ENCODE measurements around the gene HCFC1. TPM values are rescaled to one million over a fixed set of nuclear protein-coding genes. Genes with fewer than 3 reads are reported as not detected.

HCFC1 gene
- total and polyA plus RNA-seq, 2 of the 8 experiments (the other 6 are each of a cell fraction or from before 2014, with no cell fraction given), result 24.9 to 117 TPM

DNA sequence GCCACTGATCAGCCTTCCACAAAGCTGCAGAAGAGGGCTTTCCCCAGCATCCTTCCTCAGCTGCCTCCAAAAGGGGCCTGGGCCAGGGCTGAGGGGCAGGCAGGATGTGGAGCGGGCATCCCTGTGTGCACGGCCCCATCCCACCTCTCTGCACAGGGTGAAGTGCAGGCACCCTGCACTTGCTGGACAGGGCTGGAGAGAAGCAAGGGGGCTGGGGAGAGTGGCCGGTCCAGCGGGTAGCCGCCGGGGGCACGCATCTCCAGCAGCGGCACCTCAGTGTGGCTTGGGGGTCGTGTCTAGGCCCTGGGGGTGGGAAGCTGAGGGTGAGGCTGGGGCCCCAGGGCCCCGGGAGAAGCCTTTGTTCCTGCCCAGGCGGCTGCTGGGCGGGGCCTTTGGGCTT is 64.2 kb downstream of the HCFC1 start:
- Histone ChIP-seq H2BK12ac (ENCODE audit: low read depth, low read length) (no peak overlapping the region), H3K9me3 (ENCODE audit: insufficient read depth in 2 of 2, low read depth in 1 of 2, low read length in 1 of 2) (no peaks in the 10 kb centered on the region), H3K79me2 (ENCODE audit: control insufficient read depth in 1 of 2, insufficient read depth in 2 of 2, low read length in 2 of 2) (no peaks in the 10 kb centered on the region), H3K9ac (replicated peaks in 1 of 4; ENCODE audit: extremely low read depth in 1 of 4, low read depth in 3 of 4, low read length in 3 of 4) (no peak overlapping the region), H2AK5ac (ENCODE audit: low read depth, low read length) (no peak overlapping the region), H4K5ac (ENCODE audit: insufficient read length, low read depth, low read length) (no peak overlapping the region), H2AFZ (ENCODE audit: low read length) (no peak overlapping the region), H3K23me2 (ENCODE audit: low read depth, low read length) (no peaks in the 10 kb centered on the region), H2BK15ac (ENCODE audit: low read length) (no peak overlapping the region), H3K4me3 (ENCODE audit: extremely low read depth in 1 of 4, insufficient read depth in 2 of 4, low read depth in 3 of 4, low read length in 4 of 4) (no peak overlapping the region), H2BK5ac (ENCODE audit: low read depth, low read length) (no peak overlapping the region), H2BK20ac (ENCODE audit: low read length) (no peak overlapping the region), H3K14ac (ENCODE audit: insufficient read length) (no peak overlapping the region), H3K27me3 (replicated peaks in 1 of 4; ENCODE audit: control insufficient read depth in 3 of 4, extremely low read depth in 1 of 4, insufficient read depth in 3 of 4, low read length in 3 of 4) (no peaks in the 10 kb centered on the region), H3K4me1 (replicated peaks in 1 of 4; ENCODE audit: control insufficient read depth in 3 of 4, insufficient read depth in 4 of 4, low read length in 3 of 4) (peaks cover 0 to 12% (median 0%) of the 10 kb centered on the region in 4 experiments; a peak in 1 of 7 replicates), H3K4ac (replicated peaks; ENCODE audit: insufficient read length, low read depth, low read length) (no peak overlapping the region), H3K4me2 (ENCODE audit: insufficient read depth in 1 of 2, low read depth in 2 of 2, low read length in 2 of 2) (no peak overlapping the region), H4K8ac (ENCODE audit: extremely low read depth, insufficient read depth, low read length) (no peak overlapping the region), H3K18ac (ENCODE audit: extremely low read depth, low read length) (no peak overlapping the region), H3K36me3 (ENCODE audit: control insufficient read depth in 2 of 4, insufficient read depth in 4 of 4, low read length in 3 of 4) (no peaks in the 10 kb centered on the region; a peak in 1 of 8 replicates), H3K23ac (ENCODE audit: insufficient read length) (no peak overlapping the region), H3K79me1 (ENCODE audit: low read depth, low read length) (no peaks in the 10 kb centered on the region), H4K20me1 (replicated peaks in 1 of 2; ENCODE audit: control insufficient read depth in 1 of 2, insufficient read depth in 2 of 2, low read length in 2 of 2) (peaks cover 0 to 2% of the 10 kb centered on the region in 2 experiments), H3K27ac (ENCODE audit: low read depth, low read length) (no peak overlapping the region), H4K91ac (replicated peaks; ENCODE audit: insufficient read length, low read length) (no peak overlapping the region), H3K56ac (replicated peaks; ENCODE audit: insufficient read length, low read depth, low read length) (no peak overlapping the region), H2BK120ac (replicated peaks; ENCODE audit: low read depth, low read length) (no peak overlapping the region)
- 85% methylated on average over 5 of the region's 12 CpGs; no CpG with 5 or more reads in 1 of the 2 experiments for WGBS, 2 experiments (ENCODE audit: extremely low coverage in 1 of 2, insufficient coverage in 1 of 2, insufficient read length in 1 of 2, insufficient replicate concordance in 2 of 2, low coverage in 1 of 2, low lambda C conversion rate in 2 of 2, missing lambda C conversion rate in 1 of 2)
- POLR2A ChIA-PET (ENCODE audit: partially characterized antibody), result interaction anchor here (0.6 to 1.8 kb wide), 7 partner anchors 10 to 124 kb away, joined by 3 to 10 read pairs (median 4); partner anchors contain the start of genes ARHGAP4 and HCFC1
- CTCF ChIA-PET (ENCODE audit: partially characterized antibody), result interaction anchor here (1.0 to 2.3 kb wide), 5 partner anchors 15 to 144 kb away, joined by 3 to 9 read pairs (median 4); partner anchors contain the start of gene PLXNB3
- no peak for FAIRE-seq
- DNase-seq (ENCODE audit: low read depth in 1 of 2, low spot score in 2 of 2), result no peak
- TF ChIP-seq BACH1 (IDR thresholded peaks at IDR 0.05; ENCODE audit: low read length) (no peak), HDAC2 (IDR thresholded peaks at IDR 0.05; ENCODE audit: borderline replicate concordance in 1 of 2, low read depth in 2 of 2, low read length in 2 of 2) (no peak), ZNF274 (IDR thresholded peaks at IDR 0.05; ENCODE audit: borderline replicate concordance, extremely low read depth, low read length) (no peak), RNF2 (IDR thresholded peaks at IDR 0.05; ENCODE audit: borderline replicate concordance, low read depth, low read length, missing control alignments, poor library complexity, severe bottlenecking) (no peak), MAFK (IDR thresholded peaks at IDR 0.05; ENCODE audit: low read depth, low read length) (no peak), BRCA1 (IDR thresholded peaks at IDR 0.05; ENCODE audit: low read depth, low read length) (no peak), TCF12 (IDR thresholded peaks at IDR 0.05; ENCODE audit: low read depth, low read length) (no peak), GTF2F1 (IDR thresholded peaks at IDR 0.05; ENCODE audit: borderline replicate concordance, low read depth, low read length) (no peak), ASH2L (IDR thresholded peaks at IDR 0.05; ENCODE audit: low read length) (no peak)
- TF ChIP-seq, protein P1, sequence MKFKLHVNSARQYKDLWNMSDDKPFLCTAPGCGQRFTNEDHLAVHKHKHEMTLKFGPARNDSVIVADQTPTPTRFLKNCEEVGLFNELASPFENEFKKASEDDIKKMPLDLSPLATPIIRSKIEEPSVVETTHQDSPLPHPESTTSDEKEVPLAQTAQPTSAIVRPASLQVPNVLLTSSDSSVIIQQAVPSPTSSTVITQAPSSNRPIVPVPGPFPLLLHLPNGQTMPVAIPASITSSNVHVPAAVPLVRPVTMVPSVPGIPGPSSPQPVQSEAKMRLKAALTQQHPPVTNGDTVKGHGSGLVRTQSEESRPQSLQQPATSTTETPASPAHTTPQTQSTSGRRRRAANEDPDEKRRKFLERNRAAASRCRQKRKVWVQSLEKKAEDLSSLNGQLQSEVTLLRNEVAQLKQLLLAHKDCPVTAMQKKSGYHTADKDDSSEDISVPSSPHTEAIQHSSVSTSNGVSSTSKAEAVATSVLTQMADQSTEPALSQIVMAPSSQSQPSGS (IDR thresholded peaks at IDR 0.05; ENCODE audit: low read length), result no peak
- TF ChIP-seq, protein P2, sequence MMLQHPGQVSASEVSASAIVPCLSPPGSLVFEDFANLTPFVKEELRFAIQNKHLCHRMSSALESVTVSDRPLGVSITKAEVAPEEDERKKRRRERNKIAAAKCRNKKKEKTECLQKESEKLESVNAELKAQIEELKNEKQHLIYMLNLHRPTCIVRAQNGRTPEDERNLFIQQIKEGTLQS (IDR thresholded peaks at IDR 0.05; ENCODE audit: insufficient read depth, low read depth, low read length), result no peak
